Measurements from ENCODE around the gene NGB. TPM values are rescaled to one million over a fixed set of nuclear protein-coding genes. Genes with fewer than 3 reads are reported as not detected.

Gene NGB
- total RNA-seq, 1 donor from 2014 or later, result not detected

DNA sequence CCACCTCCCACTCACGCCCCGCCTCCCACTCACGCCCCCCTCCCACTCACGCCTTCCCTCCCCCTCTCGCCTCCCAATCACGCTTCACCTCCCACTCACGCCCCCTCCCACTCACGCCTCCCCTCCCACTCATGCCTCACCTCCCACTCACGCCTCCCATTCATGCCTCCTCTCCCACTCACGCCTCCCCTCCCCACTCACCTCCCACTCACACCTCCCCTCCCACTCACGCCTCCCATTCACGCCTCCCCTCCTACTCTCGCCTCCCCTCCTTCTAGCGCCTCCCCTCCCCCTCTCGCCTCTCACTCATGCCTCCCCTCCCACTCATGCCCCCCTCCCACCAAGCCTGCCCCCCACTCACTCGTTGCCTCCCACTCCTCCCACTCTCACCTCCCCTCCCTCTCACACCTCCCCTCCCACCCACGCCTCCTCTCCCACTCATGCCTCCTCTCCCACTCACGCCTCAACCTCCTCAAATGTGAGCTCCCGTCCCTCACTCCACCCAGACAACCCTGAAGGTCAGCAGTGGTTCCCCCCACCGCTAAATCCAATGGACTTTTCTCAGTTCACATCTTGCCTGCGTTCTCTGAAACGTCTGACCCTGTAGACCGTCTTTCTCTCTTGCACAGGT is 49.6 kb downstream of the NGB start:
- DNase-seq (ENCODE audit: low read depth), result no peak
- TF ChIP-seq, protein P1, sequence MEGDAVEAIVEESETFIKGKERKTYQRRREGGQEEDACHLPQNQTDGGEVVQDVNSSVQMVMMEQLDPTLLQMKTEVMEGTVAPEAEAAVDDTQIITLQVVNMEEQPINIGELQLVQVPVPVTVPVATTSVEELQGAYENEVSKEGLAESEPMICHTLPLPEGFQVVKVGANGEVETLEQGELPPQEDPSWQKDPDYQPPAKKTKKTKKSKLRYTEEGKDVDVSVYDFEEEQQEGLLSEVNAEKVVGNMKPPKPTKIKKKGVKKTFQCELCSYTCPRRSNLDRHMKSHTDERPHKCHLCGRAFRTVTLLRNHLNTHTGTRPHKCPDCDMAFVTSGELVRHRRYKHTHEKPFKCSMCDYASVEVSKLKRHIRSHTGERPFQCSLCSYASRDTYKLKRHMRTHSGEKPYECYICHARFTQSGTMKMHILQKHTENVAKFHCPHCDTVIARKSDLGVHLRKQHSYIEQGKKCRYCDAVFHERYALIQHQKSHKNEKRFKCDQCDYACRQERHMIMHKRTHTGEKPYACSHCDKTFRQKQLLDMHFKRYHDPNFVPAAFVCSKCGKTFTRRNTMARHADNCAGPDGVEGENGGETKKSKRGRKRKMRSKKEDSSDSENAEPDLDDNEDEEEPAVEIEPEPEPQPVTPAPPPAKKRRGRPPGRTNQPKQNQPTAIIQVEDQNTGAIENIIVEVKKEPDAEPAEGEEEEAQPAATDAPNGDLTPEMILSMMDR (IDR thresholded peaks at IDR 0.05; ENCODE audit: insufficient read depth, low read length, poor library complexity, severe bottlenecking), result no peak
- no peak overlapping the region for H3K4me3 ChIP-seq (ENCODE audit: low read depth, low read length)
- peaks cover 18% of the 10 kb centered on the region for H3K27me3 ChIP-seq (ENCODE audit: control insufficient read depth, insufficient read depth, low read length)
- H3K36me3 ChIP-seq (ENCODE audit: control insufficient read depth, insufficient read depth, low read length), result no peaks in the 10 kb centered on the region

DNA sequence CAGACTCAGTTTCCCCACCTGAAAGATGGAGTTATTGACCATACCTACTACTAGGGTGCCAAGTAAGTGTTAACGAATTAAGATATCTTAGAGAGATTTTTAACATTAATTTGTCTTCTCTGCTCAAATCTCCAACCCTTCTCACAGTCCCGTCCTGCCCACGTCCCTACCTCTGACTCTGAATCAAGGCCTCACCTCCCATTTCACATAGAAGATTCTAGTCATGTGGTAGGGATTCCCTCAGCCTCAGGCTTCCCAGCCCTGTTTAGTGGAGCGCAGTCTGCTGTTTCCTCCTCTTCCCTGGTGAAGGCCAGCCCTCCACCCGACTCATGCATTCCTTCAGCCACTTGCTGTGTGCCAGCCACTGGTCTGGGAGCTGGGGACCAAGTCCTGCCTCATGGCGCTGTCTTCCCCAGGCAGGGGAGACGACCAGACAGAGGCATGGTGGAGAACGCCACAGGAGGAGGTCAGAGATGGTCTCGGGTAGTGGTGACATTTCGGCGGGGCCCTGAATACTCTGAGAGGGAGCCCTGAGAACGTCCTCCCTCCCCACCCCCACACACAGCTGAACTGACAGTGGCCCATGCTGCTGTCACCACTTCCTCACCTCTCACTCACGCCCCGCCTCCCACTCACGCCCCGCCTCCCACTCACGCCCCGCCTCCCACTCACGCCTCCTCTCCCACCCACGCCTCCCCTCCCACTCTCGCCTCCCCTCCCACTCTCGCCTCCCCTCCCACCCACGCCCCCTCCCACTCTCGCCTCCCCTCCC is 50.6 kb downstream of the NGB start:
- Histone ChIP-seq H3K27me3 (ENCODE audit: control insufficient read depth, insufficient read depth, low read length) (peaks cover 23% of the 10 kb centered on the region), H3K36me3 (ENCODE audit: control insufficient read depth, insufficient read depth, low read length) (no peaks in the 10 kb centered on the region), H3K4me3 (ENCODE audit: low read depth, low read length) (no peak overlapping the region)
- TF ChIP-seq, protein P1 (IDR thresholded peaks at IDR 0.05; ENCODE audit: insufficient read depth, low read length, poor library complexity, severe bottlenecking), result no peak
- DNase-seq (ENCODE audit: low read depth), result no peak

DNA sequence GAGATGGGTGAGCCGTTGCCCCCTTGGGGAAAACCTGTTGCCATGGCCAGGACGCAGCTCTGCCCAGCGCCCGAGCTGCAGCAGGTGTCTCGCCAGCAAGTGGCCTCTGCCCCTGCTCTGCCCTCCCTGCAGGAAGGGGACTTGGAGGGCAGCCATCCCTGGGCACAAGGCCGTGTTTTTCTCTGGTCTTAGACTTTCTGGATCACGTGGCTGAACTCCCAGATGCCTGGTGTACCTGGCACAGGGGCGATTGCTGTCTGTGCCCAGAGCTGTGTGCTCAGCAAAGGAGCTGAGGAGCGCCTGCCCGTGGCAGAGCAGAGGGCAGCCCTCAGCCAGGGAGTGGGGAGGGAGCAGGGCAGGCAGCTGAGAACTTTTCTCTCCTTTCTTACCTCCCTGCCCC is 51.4 kb downstream of the NGB start:
- Histone ChIP-seq H3K27me3 (ENCODE audit: control insufficient read depth, insufficient read depth, low read length) (peaks cover 23% of the 10 kb centered on the region), H3K4me3 (ENCODE audit: low read depth, low read length) (no peak overlapping the region), H3K36me3 (ENCODE audit: control insufficient read depth, insufficient read depth, low read length) (no peaks in the 10 kb centered on the region)
- DNase-seq (ENCODE audit: low read depth), result no peak
- TF ChIP-seq, protein P1 (IDR thresholded peaks at IDR 0.05; ENCODE audit: insufficient read depth, low read length, poor library complexity, severe bottlenecking), result no peak

DNA sequence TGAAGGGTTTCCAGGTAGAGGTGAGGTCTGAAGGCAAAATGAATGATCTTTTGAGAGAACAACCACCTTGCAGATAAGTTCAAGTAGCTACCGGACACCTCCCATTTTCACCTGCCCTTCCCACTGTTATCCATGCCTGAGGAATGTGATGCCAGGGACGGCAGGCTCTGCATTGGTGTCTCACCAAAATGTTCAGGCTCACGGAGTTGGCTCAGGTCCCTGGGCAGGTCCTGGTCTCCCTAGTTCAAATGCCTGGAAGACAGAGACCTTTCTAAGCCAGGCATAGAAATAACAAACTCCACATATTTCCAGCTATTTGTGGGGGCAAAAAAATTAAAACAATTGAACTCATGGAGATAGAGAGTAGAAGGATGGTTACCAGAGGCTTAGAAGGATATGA is 53.5 kb downstream of the NGB start:
- H3K27me3 ChIP-seq (ENCODE audit: control insufficient read depth, insufficient read depth, low read length), result peaks cover 25% of the 10 kb centered on the region
- no peak for DNase-seq (ENCODE audit: low read depth)

More for the DNA sequence above, 53.5 kb downstream of the NGB start:
- Histone ChIP-seq H3K36me3 (ENCODE audit: control insufficient read depth, insufficient read depth, low read length) (no peaks in the 10 kb centered on the region), H3K4me3 (ENCODE audit: low read depth, low read length) (no peak overlapping the region)
- TF ChIP-seq, protein P1 (IDR thresholded peaks at IDR 0.05; ENCODE audit: insufficient read depth, low read length, poor library complexity, severe bottlenecking), result no peak

Other genes starting within 250 kb of the NGB start
- gene IRF2BPL, start 242.5 kb downstream of the NGB start, total RNA-seq, result 70.2 and 79.7 TPM in 2 replicates
- 13.6 and 15.9 TPM in 2 replicates for gene CIPC, start 172.9 kb downstream of the NGB start, total RNA-seq
- 0.21 TPM in 1 of 2 replicates, not detected in the other for gene ZDHHC22, start 129.4 kb downstream of the NGB start, total RNA-seq
- 0.62 and 1.1 TPM in 2 replicates for gene TMEM63C, start 89.4 kb downstream of the NGB start, total RNA-seq
- 21.5 and 34.1 TPM in 2 replicates for gene POMT2, start 49.7 kb upstream of the NGB start, total RNA-seq
- 37.2 and 48.0 TPM in 2 replicates for gene GSTZ1, start 49.8 kb upstream of the NGB start, total RNA-seq
- 9.7 and 10.9 TPM in 2 replicates for gene TMED8, start 105.9 kb upstream of the NGB start, total RNA-seq
- gene SAMD15, start 106.2 kb upstream of the NGB start, total RNA-seq, result 1.9 and 15.5 TPM in 2 replicates
- 0.04 and 0.82 TPM in 2 replicates for gene NOXRED1, start 152.3 kb upstream of the NGB start, total RNA-seq
- 21.1 and 23.4 TPM in 2 replicates for gene VIPAS39, start 186.4 kb upstream of the NGB start, total RNA-seq
- 104 and 109 TPM in 2 replicates for gene AHSA1, start 186.9 kb upstream of the NGB start, total RNA-seq
- gene ISM2, start 227.6 kb upstream of the NGB start, total RNA-seq, result 0.13 and 1.2 TPM in 2 replicates

Data from kidney epithelial cell (primary cell).